Naive B cell (primary cell): ENCODE data around the gene RPH3AL. TPM values are rescaled to one million over a fixed set of nuclear protein-coding genes. Genes with fewer than 3 reads are reported as not detected.

Source experiments
- ATAC-seq, 2 donors: fragments of 150-1000 bp; cut with Tn5 transposase; 2 replicates each; pipeline ENCODE4 v1.10.0; 2021; ENCODE audit warnings: low read depth in 2 of 2, mild to moderate bottlenecking in 2 of 2, moderate library complexity in 2 of 2
- DNase-seq: peaks from one replicate; pipeline ENCODE4 v3.0.0; 2022
- H3K27ac Mint-ChIP-seq, 6 donors: one replicate each; pipeline ENCODE4 v1.8.0; 2020 to 2022; ENCODE audit warnings: mild to moderate bottlenecking in 6 of 6, mixed read lengths in 6 of 6, moderate library complexity in 5 of 6, inconsistent platforms in 2 of 6
- H3K27me3 Mint-ChIP-seq, 3 donors: one replicate each; pipeline ENCODE4 v1.8.0; 2021 to 2022; ENCODE audit warnings: mixed read lengths in 3 of 3, mild to moderate bottlenecking in 1 of 3
- H3K36me3 Mint-ChIP-seq, 2 donors: one replicate each; pipeline ENCODE4 v1.8.0; 2020 to 2022; ENCODE audit warnings: mixed read lengths in 2 of 2, inconsistent platforms in 1 of 2, mild to moderate bottlenecking in 1 of 2
- H3K4me1 Mint-ChIP-seq, 3 donors: one replicate each; pipeline ENCODE4 v1.8.0; 2020 to 2022; ENCODE audit warnings: mixed read lengths in 3 of 3, inconsistent platforms in 1 of 3, mild to moderate bottlenecking in 1 of 3, moderate library complexity in 1 of 3
- H3K4me3 Mint-ChIP-seq, 8 donors: one replicate each; pipeline ENCODE4 v1.8.0; 2020 to 2022; ENCODE audit warnings: mild to moderate bottlenecking in 8 of 8, mixed read lengths in 8 of 8, moderate library complexity in 8 of 8, inconsistent platforms in 2 of 8
- H3K9me3 Mint-ChIP-seq, 7 donors: one replicate each; pipeline ENCODE4 v1.8.0; 2020 to 2022; ENCODE audit warnings: mixed read lengths in 7 of 7, mild to moderate bottlenecking in 5 of 7, inconsistent platforms in 2 of 7, moderate library complexity in 1 of 7
- polyA plus RNA-seq, 6 donors: library from polyadenylated mRNA; unstranded; fragments of 300-500 nt; fragmentation: Illumina TruSeq; gene quantifications; one replicate each; pipeline ENCODE4 v1.2.3, GENCODE V29; 2021; ENCODE audit warnings: low read depth in 6 of 6

The RPH3AL gene
- polyA plus RNA-seq, 6 donors from 2014 or later, result 1.3 to 13.2 (median 2.9) TPM; not detected in 1

DNA sequence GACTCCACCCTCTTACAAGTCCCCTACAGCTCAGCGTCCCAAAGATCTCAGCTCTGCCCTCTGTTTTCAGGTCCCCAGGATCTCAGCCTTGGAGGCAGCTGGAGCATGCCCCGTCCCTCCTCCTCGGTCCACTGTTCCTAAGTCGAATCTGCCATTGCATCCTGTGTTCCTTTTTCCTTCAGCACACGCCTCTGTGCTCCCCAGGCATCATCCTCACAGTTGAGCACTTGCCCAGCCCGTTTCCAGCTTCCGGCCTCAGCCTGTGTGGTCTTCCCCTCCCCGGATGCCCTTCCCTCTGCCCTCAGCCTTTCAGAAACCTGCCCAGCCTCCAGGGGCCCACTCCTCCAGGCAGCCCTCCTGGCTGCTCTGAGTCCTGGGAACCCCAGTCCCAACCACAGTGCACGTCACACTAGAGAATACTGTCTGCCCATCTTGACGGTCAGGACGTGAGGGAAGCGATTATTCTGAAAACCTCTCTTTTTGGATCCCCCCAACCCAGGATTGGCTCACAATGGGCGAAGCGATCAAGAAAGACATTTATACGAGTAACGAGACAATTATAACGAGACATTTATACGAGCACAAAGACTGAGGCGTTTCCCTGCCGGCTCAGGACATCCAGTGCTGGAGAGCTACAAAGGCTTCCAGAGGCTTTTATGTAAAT, 41.4 kb downstream of the RPH3AL start:
- Mint-ChIP-seq H3K36me3 (peaks cover 0 to 8% of the 10 kb centered on the region in 2 donors), H3K27ac (no peak overlapping the region), H3K9me3 (peaks cover 0 to 14% (median 0%) of the 10 kb centered on the region in 7 donors), H3K4me1 (no peaks in the 10 kb centered on the region), H3K27me3 (no peaks in the 10 kb centered on the region), H3K4me3 (no peak overlapping the region)
- DNase-seq (no peak), ATAC-seq (no peak)

GRCh38 chr17:310111-311010, 42.2 kb downstream of the RPH3AL start:
- peaks cover 0 to 3% of the 10 kb centered on the region in 2 donors for H3K36me3 Mint-ChIP-seq
- H3K4me3 Mint-ChIP-seq, result no peak overlapping the region
- H3K4me1 Mint-ChIP-seq, result no peaks in the 10 kb centered on the region
- H3K27ac Mint-ChIP-seq, result no peak overlapping the region
- ATAC-seq (no peak), DNase-seq (no peak)
- peaks cover 0 to 7% (median 0%) of the 10 kb centered on the region in 7 donors for H3K9me3 Mint-ChIP-seq
- no peaks in the 10 kb centered on the region for H3K27me3 Mint-ChIP-seq

DNA sequence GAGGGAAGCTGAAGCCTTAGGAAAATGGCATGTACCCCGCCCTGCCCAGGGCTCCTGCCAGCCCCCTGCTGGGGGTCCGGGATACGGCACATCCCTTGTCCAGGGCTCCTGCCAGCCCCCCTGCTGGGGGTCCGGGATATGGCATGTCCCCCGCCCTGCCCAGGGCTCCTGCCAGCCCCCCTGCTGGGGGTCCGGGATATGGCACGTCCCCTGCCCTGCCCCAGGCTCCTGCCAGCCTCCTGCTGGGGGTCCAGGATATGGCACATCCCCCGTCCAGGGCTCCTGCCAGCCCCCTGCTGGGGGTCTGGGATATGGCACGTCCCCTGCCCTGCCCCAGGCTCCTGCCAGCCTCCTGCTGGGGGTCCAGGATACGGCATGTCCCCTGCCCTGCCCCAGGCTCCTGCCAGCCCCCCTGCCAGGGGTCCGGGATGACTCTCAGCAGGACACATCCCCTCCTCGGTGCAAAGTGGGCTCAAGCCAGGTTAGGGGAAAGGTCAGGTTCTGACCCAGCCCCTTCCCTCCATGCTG, 43.2 kb downstream of the RPH3AL start:
- Mint-ChIP-seq H3K27ac (no peak overlapping the region), H3K4me3 (no peak overlapping the region), H3K9me3 (peaks cover 0 to under 1% (median 0%) of the 10 kb centered on the region in 7 donors), H3K36me3 (no peaks in the 10 kb centered on the region), H3K4me1 (no peaks in the 10 kb centered on the region), H3K27me3 (no peaks in the 10 kb centered on the region)
- no peak for DNase-seq
- ATAC-seq, result peak; percentile 60 to 65

DNA sequence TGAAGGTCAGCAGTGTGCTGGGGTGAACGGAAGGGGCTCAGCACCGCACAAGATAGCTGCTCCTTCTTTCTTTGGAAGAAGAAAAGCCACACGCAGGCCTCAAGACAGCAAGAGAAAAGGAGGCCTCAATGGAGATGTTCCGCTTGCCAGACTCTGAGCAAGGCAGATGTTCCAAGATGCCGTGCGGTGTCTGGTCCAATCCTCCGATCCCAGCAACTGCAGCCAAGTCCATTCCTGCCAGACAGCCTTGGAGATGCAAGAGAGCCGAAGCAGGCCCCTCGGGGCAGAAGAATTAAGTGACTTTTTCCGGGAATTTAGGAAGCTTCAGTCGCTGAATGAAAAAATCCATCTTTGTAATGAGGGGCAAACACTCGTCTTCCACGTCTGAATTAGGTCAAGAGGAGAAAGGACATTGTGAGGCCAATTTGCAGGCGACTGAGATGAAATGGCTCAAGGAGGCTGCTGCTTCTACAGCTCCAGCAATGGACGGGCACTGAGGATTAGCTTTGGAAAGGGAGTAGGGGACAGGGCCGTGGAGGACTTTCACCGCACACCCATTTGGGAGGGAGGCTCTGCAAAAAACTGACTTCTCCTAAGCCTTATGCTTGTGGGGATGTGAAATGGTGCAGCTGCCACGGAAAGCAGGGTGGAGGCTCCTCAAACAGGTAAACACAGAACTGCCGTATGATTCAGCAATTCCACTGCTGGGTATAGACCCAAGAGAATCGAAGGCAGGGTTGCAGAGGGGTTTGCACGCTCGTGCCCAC, 44.7 kb downstream of the RPH3AL start:
- H3K27ac Mint-ChIP-seq, result peak overlapping the region in 1 of 6 donors; percentile 72

DNA sequence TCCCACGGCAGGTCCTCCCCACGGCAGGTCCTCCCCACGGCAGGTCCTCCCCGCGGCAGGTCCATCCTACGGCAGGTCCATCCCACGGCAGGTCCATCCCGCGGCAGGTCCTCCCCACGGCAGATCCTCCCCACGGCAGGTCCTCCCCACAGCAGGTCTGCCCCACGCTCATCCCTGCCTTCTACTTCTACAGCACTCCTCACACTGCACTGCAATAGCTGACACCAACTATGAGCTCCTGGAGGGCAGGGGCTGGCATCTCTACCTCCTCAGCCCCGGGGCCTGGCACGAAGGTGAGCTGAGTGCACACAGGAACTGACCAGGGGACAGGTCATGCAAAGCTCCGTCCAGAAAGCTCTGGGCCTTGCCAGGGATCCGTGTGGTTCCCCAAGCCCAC, 45.3 kb downstream of the RPH3AL start:
- no peaks in the 10 kb centered on the region for H3K36me3 Mint-ChIP-seq
- no peak overlapping the region for H3K4me3 Mint-ChIP-seq
- H3K27ac Mint-ChIP-seq, result no peak overlapping the region
- H3K4me1 Mint-ChIP-seq, result no peaks in the 10 kb centered on the region
- ATAC-seq (no peak), DNase-seq (no peak)
- H3K27me3 Mint-ChIP-seq, result peaks cover 0 to 9% (median 4%) of the 10 kb centered on the region in 3 donors
- H3K9me3 Mint-ChIP-seq, result no peaks in the 10 kb centered on the region

More for the DNA sequence above, 44.7 kb downstream of the RPH3AL start:
- Mint-ChIP-seq H3K4me1 (no peaks in the 10 kb centered on the region), H3K36me3 (no peaks in the 10 kb centered on the region), H3K9me3 (no peaks in the 10 kb centered on the region), H3K4me3 (no peak overlapping the region), H3K27me3 (peaks cover 0 to 3% (median 2%) of the 10 kb centered on the region in 3 donors)
- DNase-seq (no peak), ATAC-seq (no peak)

- Mint-ChIP-seq H3K4me3 (no peak overlapping the region), H3K36me3 (no peaks in the 10 kb centered on the region), H3K27me3 (peaks cover 0 to 13% (median 4%) of the 10 kb centered on the region in 3 donors), H3K4me1 (no peaks in the 10 kb centered on the region), H3K9me3 (no peaks in the 10 kb centered on the region), H3K27ac (peak overlapping the region in 2 of 6 donors; percentile 23 to 80)
- DNase-seq (no peak), ATAC-seq (no peak)
These were observed 45.9 kb downstream of the RPH3AL start for GRCh38 chr17:306536-307294.

GRCh38 chr17:306116-306515, 46.5 kb downstream of the RPH3AL start:
- peak overlapping the region in 1 of 6 donors; percentile 80 for H3K27ac Mint-ChIP-seq
- DNase-seq, result no peak
- no peaks in the 10 kb centered on the region for H3K4me1 Mint-ChIP-seq
- peaks cover 0 to 13% (median 4%) of the 10 kb centered on the region in 3 donors for H3K27me3 Mint-ChIP-seq
- no peak overlapping the region for H3K4me3 Mint-ChIP-seq
- no peaks in the 10 kb centered on the region for H3K36me3 Mint-ChIP-seq
- no peak for ATAC-seq
- no peaks in the 10 kb centered on the region for H3K9me3 Mint-ChIP-seq

DNA sequence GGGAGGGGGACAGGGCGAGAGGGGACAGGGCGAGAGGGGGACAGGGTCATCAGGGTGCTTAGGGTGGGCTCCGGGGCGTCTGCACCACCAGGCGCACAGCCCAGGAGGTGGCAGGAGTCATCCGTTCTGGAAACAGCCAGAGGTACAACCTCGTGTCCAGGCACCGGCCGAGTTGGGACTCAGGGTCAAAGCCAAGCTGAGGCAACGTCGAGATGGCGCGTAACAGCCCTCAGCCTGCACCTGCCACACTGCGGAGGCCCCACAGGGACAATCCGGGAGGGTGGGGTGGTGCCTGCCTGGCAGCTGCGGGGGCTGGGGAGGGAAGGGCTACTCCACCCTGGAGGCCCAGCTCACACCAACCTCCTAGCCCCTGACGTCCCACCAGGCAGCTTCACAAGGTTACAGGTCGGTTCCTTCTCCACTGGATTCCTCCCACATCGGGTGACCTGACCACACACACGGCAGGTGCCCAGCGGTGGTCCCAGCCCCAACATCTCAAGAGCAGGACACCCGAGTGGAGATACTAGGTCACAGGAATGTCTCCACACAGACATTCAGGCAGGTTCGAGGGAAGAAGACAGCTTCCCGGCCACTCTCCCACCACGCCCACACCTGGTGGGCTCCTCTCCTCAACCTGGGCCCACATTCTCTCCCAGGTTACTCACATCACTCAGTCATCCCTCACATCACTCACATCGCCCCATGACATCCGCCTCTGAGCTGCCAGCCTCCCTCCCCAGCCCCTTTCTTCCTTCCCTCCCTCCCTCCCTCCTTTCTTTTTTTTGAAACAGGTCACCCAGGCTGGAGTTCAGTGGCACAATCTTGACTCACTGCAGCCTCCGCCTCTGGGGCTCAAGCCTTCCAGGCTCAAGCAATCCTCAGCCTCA, 47.3 kb downstream of the RPH3AL start:
- Mint-ChIP-seq H3K27ac (no peak overlapping the region), H3K9me3 (no peaks in the 10 kb centered on the region), H3K27me3 (peaks cover 0 to 13% (median 4%) of the 10 kb centered on the region in 3 donors), H3K4me3 (no peak overlapping the region), H3K4me1 (no peaks in the 10 kb centered on the region), H3K36me3 (no peaks in the 10 kb centered on the region)
- ATAC-seq, result no peak
- no peak for DNase-seq

DNA sequence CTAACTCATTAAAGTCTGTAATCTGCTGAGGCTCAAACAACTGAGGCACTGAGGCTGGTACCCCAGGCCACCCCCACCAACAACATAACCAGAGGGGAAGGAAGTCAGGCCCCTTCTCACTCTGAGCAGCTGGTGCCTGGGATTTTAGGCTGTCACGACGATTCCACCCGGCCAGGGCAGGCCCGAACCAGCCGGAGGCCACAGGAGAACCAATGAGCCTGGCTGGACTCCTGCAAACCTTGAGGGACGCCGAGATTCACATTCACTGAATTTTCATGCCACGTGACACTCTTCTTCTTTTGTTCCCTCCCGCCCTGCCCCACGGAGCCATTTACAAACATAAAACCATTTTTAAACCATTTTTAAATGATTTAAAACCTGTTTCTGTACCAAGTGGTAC, 48.1 kb downstream of the RPH3AL start:
- Mint-ChIP-seq H3K4me3 (no peak overlapping the region), H3K36me3 (no peaks in the 10 kb centered on the region), H3K27me3 (peaks cover 0 to 13% (median 4%) of the 10 kb centered on the region in 3 donors), H3K27ac (no peak overlapping the region), H3K9me3 (no peaks in the 10 kb centered on the region), H3K4me1 (no peaks in the 10 kb centered on the region)
- no peak for DNase-seq
- no peak for ATAC-seq

GRCh38 chr17:303168-303567, 49.4 kb downstream of the RPH3AL start:
- H3K4me3 Mint-ChIP-seq, result no peak overlapping the region
- ATAC-seq (no peak), DNase-seq (no peak)
- H3K4me1 Mint-ChIP-seq, result no peaks in the 10 kb centered on the region
- peaks cover 0 to 13% (median 4%) of the 10 kb centered on the region in 3 donors for H3K27me3 Mint-ChIP-seq
- H3K9me3 Mint-ChIP-seq, result no peaks in the 10 kb centered on the region
- H3K36me3 Mint-ChIP-seq, result no peaks in the 10 kb centered on the region
- no peak overlapping the region for H3K27ac Mint-ChIP-seq

- Mint-ChIP-seq H3K4me1 (no peaks in the 10 kb centered on the region), H3K4me3 (no peak overlapping the region), H3K27ac (no peak overlapping the region), H3K27me3 (peaks cover 0 to 13% (median 4%) of the 10 kb centered on the region in 3 donors), H3K9me3 (no peaks in the 10 kb centered on the region), H3K36me3 (no peaks in the 10 kb centered on the region)
- DNase-seq (no peak), ATAC-seq (no peak)
These were observed 50.3 kb downstream of the RPH3AL start for GRCh38 chr17:302300-302698.
